Stimulated activated naive CD8-positive, alpha-beta T cell treated with anti-CD3 and anti-CD28 coated beads, Interleukin-15, Interleukin-2, amounts not matched to agents 100 ng/mL and 50 ng/mL, for 24 hours (primary cell): ENCODE measurements around the gene NUDT8.

Experiments
- H3K27ac Mint-ChIP-seq: one replicate; pipeline ENCODE4 v1.8.0; 2021; ENCODE audit warnings: mild to moderate bottlenecking, mixed read lengths
- H3K27me3 Mint-ChIP-seq: one replicate; pipeline ENCODE4 v1.8.0; 2021; ENCODE audit warnings: mixed read lengths
- H3K36me3 Mint-ChIP-seq: one replicate; pipeline ENCODE4 v1.8.0; 2021; ENCODE audit warnings: low read depth, mixed read lengths
- H3K4me1 Mint-ChIP-seq: one replicate; pipeline ENCODE4 v1.8.0; 2021; ENCODE audit warnings: low read depth, mixed read lengths
- H3K4me3 Mint-ChIP-seq: one replicate; pipeline ENCODE4 v1.8.0; 2021; ENCODE audit warnings: mild to moderate bottlenecking, mixed read lengths
- H3K9me3 Mint-ChIP-seq: one replicate; pipeline ENCODE4 v1.8.0; 2021; ENCODE audit warnings: mixed read lengths

The NUDT8 gene

GRCh38 chr11:67629386-67630227 is at the start of gene NUDT8:
NUDT8 (minus strand) TSS chr11:67629937; CDS start chr11:67629911, 26 bp downstream.
- H3K27ac Mint-ChIP-seq = peak within 1 kb of the TSS; percentile 84
- H3K4me3 Mint-ChIP-seq = peak within 1 kb of the TSS; percentile 84
- no peaks in the 10 kb centered on the region for H3K27me3 Mint-ChIP-seq
- H3K4me1 Mint-ChIP-seq = peaks cover 10% of the 10 kb centered on the region
- H3K9me3 Mint-ChIP-seq = no peaks in the 10 kb centered on the region
- H3K36me3 Mint-ChIP-seq = peaks cover 7% of the 10 kb centered on the region

- no peaks in the 10 kb centered on the region for H3K9me3 Mint-ChIP-seq
- H3K4me3 Mint-ChIP-seq = no peak overlapping the region
- no peaks in the 10 kb centered on the region for H3K36me3 Mint-ChIP-seq
- H3K4me1 Mint-ChIP-seq = no peaks in the 10 kb centered on the region
- no peak overlapping the region for H3K27ac Mint-ChIP-seq
- H3K27me3 Mint-ChIP-seq = peaks cover 5% of the 10 kb centered on the region
Observed at GRCh38 chr11:67675058-67675747, 45.5 kb upstream of the NUDT8 start.

- peaks cover 5% of the 10 kb centered on the region for H3K27me3 Mint-ChIP-seq
- no peaks in the 10 kb centered on the region for H3K9me3 Mint-ChIP-seq
- H3K27ac Mint-ChIP-seq = no peak within 1 kb of the TSS
- H3K4me1 Mint-ChIP-seq = no peaks in the 10 kb centered on the region
- no peak within 1 kb of the TSS for H3K4me3 Mint-ChIP-seq
- H3K36me3 Mint-ChIP-seq = no peaks in the 10 kb centered on the region
Observed at GRCh38 chr11:67674442-67674871, 44.7 kb upstream of the NUDT8 start, which contains the start of gene ALDH3B2. ALDH3B2 (minus strand) TSS chr11:67674623; CDS start chr11:67666935, 7,688 bp downstream.

GRCh38 chr11:67673902-67674301 is 44.2 kb upstream of the NUDT8 start:
- peaks cover 5% of the 10 kb centered on the region for H3K27me3 Mint-ChIP-seq
- no peaks in the 10 kb centered on the region for H3K4me1 Mint-ChIP-seq
- no peaks in the 10 kb centered on the region for H3K36me3 Mint-ChIP-seq
- no peaks in the 10 kb centered on the region for H3K9me3 Mint-ChIP-seq
- H3K27ac Mint-ChIP-seq = no peak overlapping the region
- no peak overlapping the region for H3K4me3 Mint-ChIP-seq

GRCh38 chr11:67673358-67673757 is 43.6 kb upstream of the NUDT8 start:
- no peaks in the 10 kb centered on the region for H3K9me3 Mint-ChIP-seq
- H3K27me3 Mint-ChIP-seq = peaks cover 5% of the 10 kb centered on the region
- no peak overlapping the region for H3K4me3 Mint-ChIP-seq
- H3K27ac Mint-ChIP-seq = no peak overlapping the region
- no peaks in the 10 kb centered on the region for H3K4me1 Mint-ChIP-seq
- no peaks in the 10 kb centered on the region for H3K36me3 Mint-ChIP-seq

GRCh38 chr11:67671211-67671520 is 41.4 kb upstream of the NUDT8 start:
- H3K4me1 Mint-ChIP-seq = no peaks in the 10 kb centered on the region
- no peak overlapping the region for H3K4me3 Mint-ChIP-seq
- no peak overlapping the region for H3K27ac Mint-ChIP-seq
- no peaks in the 10 kb centered on the region for H3K9me3 Mint-ChIP-seq
- H3K36me3 Mint-ChIP-seq = no peaks in the 10 kb centered on the region
- peaks cover 5% of the 10 kb centered on the region for H3K27me3 Mint-ChIP-seq

- H3K27me3 Mint-ChIP-seq = peaks cover 5% of the 10 kb centered on the region
- no peaks in the 10 kb centered on the region for H3K4me1 Mint-ChIP-seq
- H3K27ac Mint-ChIP-seq = no peak overlapping the region
- H3K4me3 Mint-ChIP-seq = no peak overlapping the region
- H3K36me3 Mint-ChIP-seq = no peaks in the 10 kb centered on the region
- H3K9me3 Mint-ChIP-seq = no peaks in the 10 kb centered on the region
Observed at GRCh38 chr11:67670316-67671210, 40.8 kb upstream of the NUDT8 start.

- no peaks in the 10 kb centered on the region for H3K27me3 Mint-ChIP-seq
- H3K36me3 Mint-ChIP-seq = no peaks in the 10 kb centered on the region
- no peaks in the 10 kb centered on the region for H3K4me1 Mint-ChIP-seq
- no peak overlapping the region for H3K4me3 Mint-ChIP-seq
- H3K9me3 Mint-ChIP-seq = no peaks in the 10 kb centered on the region
- no peak overlapping the region for H3K27ac Mint-ChIP-seq
Observed at GRCh38 chr11:67668192-67668551, 38.4 kb upstream of the NUDT8 start.

GRCh38 chr11:67667490-67668191 is 37.9 kb upstream of the NUDT8 start:
- Mint-ChIP-seq H3K27me3 (no peaks in the 10 kb centered on the region), H3K27ac (no peak overlapping the region), H3K4me1 (no peaks in the 10 kb centered on the region), H3K4me3 (no peak overlapping the region), H3K9me3 (no peaks in the 10 kb centered on the region), H3K36me3 (no peaks in the 10 kb centered on the region)

GRCh38 chr11:67666676-67667489 is 37.1 kb upstream of the NUDT8 start:
- H3K4me1 Mint-ChIP-seq = no peaks in the 10 kb centered on the region
- no peaks in the 10 kb centered on the region for H3K27me3 Mint-ChIP-seq
- no peak overlapping the region for H3K4me3 Mint-ChIP-seq
- H3K9me3 Mint-ChIP-seq = no peaks in the 10 kb centered on the region
- no peak overlapping the region for H3K27ac Mint-ChIP-seq
- no peaks in the 10 kb centered on the region for H3K36me3 Mint-ChIP-seq

GRCh38 chr11:67666303-67666645 is 36.5 kb upstream of the NUDT8 start:
- Mint-ChIP-seq H3K36me3 (no peaks in the 10 kb centered on the region), H3K4me1 (no peaks in the 10 kb centered on the region), H3K27me3 (no peaks in the 10 kb centered on the region), H3K9me3 (no peaks in the 10 kb centered on the region), H3K4me3 (no peak overlapping the region), H3K27ac (no peak overlapping the region)

- Mint-ChIP-seq H3K4me1 (no peaks in the 10 kb centered on the region), H3K36me3 (no peaks in the 10 kb centered on the region), H3K27me3 (no peaks in the 10 kb centered on the region), H3K4me3 (no peak overlapping the region), H3K9me3 (no peaks in the 10 kb centered on the region), H3K27ac (no peak overlapping the region)
Observed at GRCh38 chr11:67665541-67666302, 36.0 kb upstream of the NUDT8 start.

- Mint-ChIP-seq H3K27me3 (no peaks in the 10 kb centered on the region), H3K4me3 (no peak overlapping the region), H3K9me3 (no peaks in the 10 kb centered on the region), H3K36me3 (no peaks in the 10 kb centered on the region), H3K4me1 (no peaks in the 10 kb centered on the region), H3K27ac (no peak overlapping the region)
Observed at GRCh38 chr11:67664696-67665540, 35.2 kb upstream of the NUDT8 start.
